Measurements from ENCODE around the gene OLFM3. TPM values are rescaled to one million over a fixed set of nuclear protein-coding genes. Genes with fewer than 3 reads are reported as not detected.
A peak's percentile ranks its signal among the peaks of the same experiment; 100 is the strongest.

Gene OLFM3
- total RNA-seq, 1 donor: not detected

DNA sequence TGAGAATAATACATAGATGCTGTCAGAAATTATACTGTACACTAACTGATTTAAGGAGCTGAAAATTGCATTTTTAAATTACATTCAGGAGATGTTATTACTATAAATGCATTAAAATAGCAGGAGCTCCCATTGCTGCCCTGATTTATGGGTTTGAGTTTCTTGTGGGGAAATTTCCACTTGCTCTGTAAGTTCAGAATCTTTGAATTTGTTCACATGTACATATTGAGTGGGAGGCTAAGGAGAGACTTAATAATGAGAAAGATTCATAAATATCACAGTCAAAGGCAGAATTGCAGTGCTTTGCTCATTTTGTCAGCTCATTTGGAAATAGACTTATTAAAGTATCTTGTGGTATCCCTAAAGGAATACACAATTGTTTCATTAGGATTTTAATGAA lies 170.3 kb downstream of the OLFM3 start:
- no peaks in the 10 kb centered on the region for H3K4me1 ChIP-seq (ENCODE audit: insufficient read depth, low read length)
- no peaks in the 10 kb centered on the region for H3K79me2 ChIP-seq (ENCODE audit: insufficient read depth, low read length)
- no peak overlapping the region for H3K4me3 ChIP-seq (ENCODE audit: insufficient read depth, low read length)
- TF ChIP-seq, protein P1, sequence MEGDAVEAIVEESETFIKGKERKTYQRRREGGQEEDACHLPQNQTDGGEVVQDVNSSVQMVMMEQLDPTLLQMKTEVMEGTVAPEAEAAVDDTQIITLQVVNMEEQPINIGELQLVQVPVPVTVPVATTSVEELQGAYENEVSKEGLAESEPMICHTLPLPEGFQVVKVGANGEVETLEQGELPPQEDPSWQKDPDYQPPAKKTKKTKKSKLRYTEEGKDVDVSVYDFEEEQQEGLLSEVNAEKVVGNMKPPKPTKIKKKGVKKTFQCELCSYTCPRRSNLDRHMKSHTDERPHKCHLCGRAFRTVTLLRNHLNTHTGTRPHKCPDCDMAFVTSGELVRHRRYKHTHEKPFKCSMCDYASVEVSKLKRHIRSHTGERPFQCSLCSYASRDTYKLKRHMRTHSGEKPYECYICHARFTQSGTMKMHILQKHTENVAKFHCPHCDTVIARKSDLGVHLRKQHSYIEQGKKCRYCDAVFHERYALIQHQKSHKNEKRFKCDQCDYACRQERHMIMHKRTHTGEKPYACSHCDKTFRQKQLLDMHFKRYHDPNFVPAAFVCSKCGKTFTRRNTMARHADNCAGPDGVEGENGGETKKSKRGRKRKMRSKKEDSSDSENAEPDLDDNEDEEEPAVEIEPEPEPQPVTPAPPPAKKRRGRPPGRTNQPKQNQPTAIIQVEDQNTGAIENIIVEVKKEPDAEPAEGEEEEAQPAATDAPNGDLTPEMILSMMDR (IDR thresholded peaks at IDR 0.05; ENCODE audit: extremely low read depth, low read depth, low read length): no peak
- H2AFZ ChIP-seq (ENCODE audit: low read length): no peak overlapping the region
- no peak overlapping the region for H3K4me2 ChIP-seq (ENCODE audit: insufficient read depth, low read length)
- H3K27me3 ChIP-seq (ENCODE audit: insufficient read depth, low read length): no peaks in the 10 kb centered on the region
- H3K27ac ChIP-seq (ENCODE audit: low read depth, low read length): no peak overlapping the region
- no peaks in the 10 kb centered on the region for H3K36me3 ChIP-seq (ENCODE audit: insufficient read depth, low read length)
- H3K9me3 ChIP-seq (ENCODE audit: low read depth, low read length): no peaks in the 10 kb centered on the region
- DNase-seq (ENCODE audit: insufficient read length, low spot score, missing footprints): no peak
- no peaks in the 10 kb centered on the region for H4K20me1 ChIP-seq (ENCODE audit: insufficient read depth, low read length)

DNA sequence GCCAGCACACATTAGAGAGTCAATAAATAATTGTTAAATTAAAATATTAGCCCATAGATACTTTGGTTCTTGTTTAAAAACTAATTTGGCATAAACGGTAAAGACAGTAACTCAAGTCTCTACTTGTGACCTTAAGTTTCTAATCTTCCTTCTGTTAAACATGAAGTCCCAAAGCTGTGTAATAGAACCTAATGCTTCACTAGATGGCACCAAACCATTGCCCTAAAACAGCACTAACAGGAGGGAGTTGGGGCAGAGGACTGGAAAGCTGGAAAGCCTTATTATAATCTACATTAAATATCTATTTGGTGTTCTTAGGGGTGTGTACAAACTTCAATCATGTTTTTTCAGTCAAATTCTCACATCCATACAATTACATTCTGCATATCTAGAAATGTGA lies 176.7 kb downstream of the OLFM3 start:
- DNase-seq (ENCODE audit: insufficient read length, low spot score, missing footprints): no peak
- H3K4me1 ChIP-seq (ENCODE audit: insufficient read depth, low read length): no peaks in the 10 kb centered on the region
- no peaks in the 10 kb centered on the region for H3K9me3 ChIP-seq (ENCODE audit: low read depth, low read length)
- no peaks in the 10 kb centered on the region for H4K20me1 ChIP-seq (ENCODE audit: insufficient read depth, low read length)
- no peak overlapping the region for H2AFZ ChIP-seq (ENCODE audit: low read length)
- no peaks in the 10 kb centered on the region for H3K79me2 ChIP-seq (ENCODE audit: insufficient read depth, low read length)
- no peaks in the 10 kb centered on the region for H3K27me3 ChIP-seq (ENCODE audit: insufficient read depth, low read length)
- no peaks in the 10 kb centered on the region for H3K36me3 ChIP-seq (ENCODE audit: insufficient read depth, low read length)
- H3K27ac ChIP-seq (ENCODE audit: low read depth, low read length): no peak overlapping the region
- TF ChIP-seq, protein P1 (IDR thresholded peaks at IDR 0.05; ENCODE audit: extremely low read depth, low read depth, low read length): peak; percentile 5
- no peak overlapping the region for H3K4me2 ChIP-seq (ENCODE audit: insufficient read depth, low read length)
- H3K4me3 ChIP-seq (ENCODE audit: insufficient read depth, low read length): no peak overlapping the region

DNA sequence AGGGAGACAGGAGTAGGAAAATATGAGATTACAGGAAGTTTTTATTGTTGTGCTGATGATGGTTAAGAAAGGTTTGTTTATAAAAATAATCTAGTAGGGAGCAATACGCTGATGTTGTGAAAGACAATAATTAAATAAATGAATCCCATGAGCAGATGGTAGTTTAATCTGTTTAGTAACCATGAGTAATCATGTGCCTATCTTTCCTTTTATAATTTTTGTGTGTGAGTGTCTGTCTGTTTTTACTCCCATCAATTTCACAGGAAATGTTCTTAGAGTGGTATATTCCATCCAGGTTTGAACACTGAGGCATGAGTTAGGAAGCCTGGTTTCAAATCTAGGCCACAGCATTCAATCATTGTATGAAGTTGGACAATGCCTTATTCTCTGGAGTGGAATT lies 180.5 kb downstream of the OLFM3 start:
- Histone ChIP-seq H2AFZ (ENCODE audit: low read length) (no peak overlapping the region), H4K20me1 (ENCODE audit: insufficient read depth, low read length) (no peaks in the 10 kb centered on the region), H3K9me3 (ENCODE audit: low read depth, low read length) (no peaks in the 10 kb centered on the region), H3K27me3 (ENCODE audit: insufficient read depth, low read length) (no peaks in the 10 kb centered on the region), H3K4me2 (ENCODE audit: insufficient read depth, low read length) (no peak overlapping the region), H3K4me1 (ENCODE audit: insufficient read depth, low read length) (no peaks in the 10 kb centered on the region), H3K27ac (ENCODE audit: low read depth, low read length) (no peak overlapping the region), H3K79me2 (ENCODE audit: insufficient read depth, low read length) (no peaks in the 10 kb centered on the region), H3K4me3 (ENCODE audit: insufficient read depth, low read length) (no peak overlapping the region), H3K36me3 (ENCODE audit: insufficient read depth, low read length) (no peaks in the 10 kb centered on the region)
- no peak for DNase-seq (ENCODE audit: insufficient read length, low spot score, missing footprints)
- TF ChIP-seq, protein P1 (IDR thresholded peaks at IDR 0.05; ENCODE audit: extremely low read depth, low read depth, low read length): no peak

DNA sequence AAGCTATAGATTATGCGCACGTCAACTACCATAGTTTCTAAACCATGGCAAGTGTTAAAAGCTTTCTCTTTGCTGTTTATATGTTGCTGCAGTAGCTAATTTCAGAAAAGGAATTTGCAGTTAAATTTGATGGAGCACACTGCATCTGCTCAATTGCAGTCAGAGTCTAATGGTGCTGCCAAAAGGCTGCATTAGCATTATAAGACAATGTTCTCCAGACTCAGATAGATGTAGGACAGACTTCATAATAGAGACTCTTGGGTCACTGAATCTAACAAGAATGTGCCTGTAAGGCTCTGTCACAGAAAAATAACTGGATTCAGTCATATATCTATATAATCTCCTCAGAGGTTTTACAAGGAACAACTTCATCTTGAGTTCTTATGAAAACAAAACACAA lies 198.3 kb downstream of the OLFM3 start:
- no peaks in the 10 kb centered on the region for H3K4me1 ChIP-seq (ENCODE audit: insufficient read depth, low read length)
- H2AFZ ChIP-seq (ENCODE audit: low read length): no peak overlapping the region
- H3K79me2 ChIP-seq (ENCODE audit: insufficient read depth, low read length): no peaks in the 10 kb centered on the region
- no peaks in the 10 kb centered on the region for H3K9me3 ChIP-seq (ENCODE audit: low read depth, low read length)
- no peaks in the 10 kb centered on the region for H4K20me1 ChIP-seq (ENCODE audit: insufficient read depth, low read length)
- H3K36me3 ChIP-seq (ENCODE audit: insufficient read depth, low read length): no peaks in the 10 kb centered on the region
- TF ChIP-seq, protein P1 (IDR thresholded peaks at IDR 0.05; ENCODE audit: extremely low read depth, low read depth, low read length): no peak
- no peaks in the 10 kb centered on the region for H3K27me3 ChIP-seq (ENCODE audit: insufficient read depth, low read length)
- no peak for DNase-seq (ENCODE audit: insufficient read length, low spot score, missing footprints)
- no peak overlapping the region for H3K27ac ChIP-seq (ENCODE audit: low read depth, low read length)
- no peak overlapping the region for H3K4me3 ChIP-seq (ENCODE audit: insufficient read depth, low read length)
- no peak overlapping the region for H3K4me2 ChIP-seq (ENCODE audit: insufficient read depth, low read length)

Measured in osteoblast (primary cell).